ENCODE results near the gene DHCR7.

The DHCR7 gene

GRCh38 chr11:71477641-71478527, 29.7 kb upstream of the DHCR7 start:
- no peak for DNase-seq

GRCh38 chr11:71476926-71477640, 28.9 kb upstream of the DHCR7 start:
- no peak for DNase-seq

GRCh38 chr11:71476031-71476430, 27.8 kb upstream of the DHCR7 start:
- DNase-seq: no peak

- DNase-seq: no peak
Observed at GRCh38 chr11:71474771-71475483, 26.7 kb upstream of the DHCR7 start.

GRCh38 chr11:71474141-71474770, 26.1 kb upstream of the DHCR7 start:
- DNase-seq: no peak

- no peak for DNase-seq
Observed at GRCh38 chr11:71473793-71474080, 25.5 kb upstream of the DHCR7 start.

- no peak for DNase-seq
Observed at GRCh38 chr11:71472941-71473792, 25.0 kb upstream of the DHCR7 start.

- DNase-seq: no peak
Observed at GRCh38 chr11:71472357-71472885, 24.2 kb upstream of the DHCR7 start.

GRCh38 chr11:71470946-71471345, 22.8 kb upstream of the DHCR7 start:
- DNase-seq: no peak

- DNase-seq: no peak
Observed at GRCh38 chr11:71467164-71467563, 19.0 kb upstream of the DHCR7 start.

GRCh38 chr11:71466358-71466757, 18.2 kb upstream of the DHCR7 start:
- no peak for DNase-seq

- no peak for DNase-seq
Observed at GRCh38 chr11:71465054-71465453, 16.9 kb upstream of the DHCR7 start.

- DNase-seq: no peak
Observed at GRCh38 chr11:71463331-71464211, 15.4 kb upstream of the DHCR7 start.

- DNase-seq: no peak
Observed at GRCh38 chr11:71462726-71463125, 14.5 kb upstream of the DHCR7 start.

GRCh38 chr11:71461696-71462095, 13.5 kb upstream of the DHCR7 start:
- DNase-seq: no peak

GRCh38 chr11:71459767-71460320, 11.7 kb upstream of the DHCR7 start:
- DNase-seq: no peak

- DNase-seq: no peak
Observed at GRCh38 chr11:71459076-71459766, 11.0 kb upstream of the DHCR7 start.

GRCh38 chr11:71458146-71459070, 10.2 kb upstream of the DHCR7 start:
- DNase-seq: no peak

GRCh38 chr11:71456831-71457230, 8.6 kb upstream of the DHCR7 start:
- no peak for DNase-seq

Measured in effector CD8-positive, alpha-beta T cell (primary cell).